ENCODE data around the gene MUSTN1. TPM values are rescaled to one million over a fixed set of nuclear protein-coding genes. Genes with fewer than 3 reads are reported as not detected.

Gene MUSTN1
- total and polyA plus RNA-seq, 4 donors, result 0.25 to 12.1 (median 3.9) TPM

- TF ChIP-seq RAD21 (IDR thresholded peaks at IDR 0.05) (no peak), SP1 (IDR thresholded peaks at IDR 0.05) (no peak), RXRA (IDR thresholded peaks at IDR 0.05) (no peak), YY1 (IDR thresholded peaks at IDR 0.05) (no peak), NR2F2 (IDR thresholded peaks at IDR 0.05) (no peak)
- DNase-seq (ENCODE audit: low spot score), result no peak
- Histone ChIP-seq H3K27ac (ENCODE audit: low read depth in 1 of 2, low read length in 2 of 2) (no peak overlapping the region), H3K4me3 (ENCODE audit: low read depth in 1 of 3, low read length in 3 of 3) (no peak overlapping the region), H3K27me3 (ENCODE audit: control insufficient read depth in 4 of 4, insufficient read depth in 4 of 4, low read length in 3 of 4) (no peaks in the 10 kb centered on the region), H3K4me1 (ENCODE audit: control insufficient read depth in 4 of 4, insufficient read depth in 4 of 4, low read length in 3 of 4) (peaks cover 0 to 7% (median 1%) of the 10 kb centered on the region in 4 donors), H3K9me3 (ENCODE audit: control insufficient read depth in 4 of 4, low read length in 3 of 4) (no peaks in the 10 kb centered on the region), H3K9ac (ENCODE audit: low read depth in 1 of 2, low read length in 2 of 2) (no peak overlapping the region), H3K36me3 (ENCODE audit: control insufficient read depth in 4 of 4, insufficient read depth in 3 of 4, low read depth in 1 of 4, low read length in 3 of 4) (peaks cover 0 to 3% (median 1%) of the 10 kb centered on the region in 4 donors)
- 96% methylated on average over 4 of the region's 4 CpGs for WGBS
Observed at GRCh38 chr3:52879581-52879980, 44.8 kb upstream of the MUSTN1 start.

GRCh38 chr3:52879090-52879489 is 44.3 kb upstream of the MUSTN1 start:
- Histone ChIP-seq H3K9ac (ENCODE audit: low read depth in 1 of 2, low read length in 2 of 2) (no peak overlapping the region), H3K27me3 (ENCODE audit: control insufficient read depth in 4 of 4, insufficient read depth in 4 of 4, low read length in 3 of 4) (no peaks in the 10 kb centered on the region), H3K4me1 (ENCODE audit: control insufficient read depth in 4 of 4, insufficient read depth in 4 of 4, low read length in 3 of 4) (peaks cover 0 to 10% (median 1%) of the 10 kb centered on the region in 4 donors), H3K27ac (ENCODE audit: low read depth in 1 of 2, low read length in 2 of 2) (no peak overlapping the region), H3K9me3 (ENCODE audit: control insufficient read depth in 4 of 4, low read length in 3 of 4) (no peaks in the 10 kb centered on the region), H3K36me3 (ENCODE audit: control insufficient read depth in 4 of 4, insufficient read depth in 3 of 4, low read depth in 1 of 4, low read length in 3 of 4) (peaks cover 0 to 3% (median 1%) of the 10 kb centered on the region in 4 donors), H3K4me3 (ENCODE audit: low read depth in 1 of 3, low read length in 3 of 3) (no peak overlapping the region)
- WGBS, result 90% methylated on average over 4 of the region's 4 CpGs
- no peak for DNase-seq (ENCODE audit: low spot score)
- no peak for TF ChIP-seq SP1 (IDR thresholded peaks at IDR 0.05)
- peak; percentile 7 for TF ChIP-seq CTCF (IDR thresholded peaks at IDR 0.05; ENCODE audit: low read depth, low read length, missing input control)
- peak in 1 of 2 donors; percentile 35 for TF ChIP-seq RAD21 (IDR thresholded peaks at IDR 0.05)
- TF ChIP-seq FOXA1 (IDR thresholded peaks at IDR 0.05), result no peak
- TF ChIP-seq YY1 (IDR thresholded peaks at IDR 0.05), result no peak
- no peak for TF ChIP-seq EGR1 (IDR thresholded peaks at IDR 0.05; ENCODE audit: low read depth in 2 of 2)

GRCh38 chr3:52877085-52877484 is 42.3 kb upstream of the MUSTN1 start:
- TF ChIP-seq YY1 (IDR thresholded peaks at IDR 0.05) (no peak), CTCF (IDR thresholded peaks at IDR 0.05; ENCODE audit: low read depth, low read length, missing input control) (no peak), HNF4G (IDR thresholded peaks at IDR 0.05) (no peak), NR2F2 (IDR thresholded peaks at IDR 0.05) (no peak), EGR1 (IDR thresholded peaks at IDR 0.05; ENCODE audit: low read depth in 2 of 2) (no peak), JUND (IDR thresholded peaks at IDR 0.05) (no peak), FOXA2 (IDR thresholded peaks at IDR 0.05) (no peak), GABPA (IDR thresholded peaks at IDR 0.05 in 1 of 2, conservative IDR thresholded peaks at IDR 0.05 in 1 of 2) (no peak), RXRA (IDR thresholded peaks at IDR 0.05) (no peak), SP1 (IDR thresholded peaks at IDR 0.05) (no peak), HNF4A (conservative IDR thresholded peaks at IDR 0.05) (no peak)
- Histone ChIP-seq H3K27me3 (ENCODE audit: control insufficient read depth in 4 of 4, insufficient read depth in 4 of 4, low read length in 3 of 4) (no peaks in the 10 kb centered on the region), H3K36me3 (ENCODE audit: control insufficient read depth in 4 of 4, insufficient read depth in 3 of 4, low read depth in 1 of 4, low read length in 3 of 4) (peaks cover 0 to 3% (median 1%) of the 10 kb centered on the region in 4 donors), H3K4me1 (ENCODE audit: control insufficient read depth in 4 of 4, insufficient read depth in 4 of 4, low read length in 3 of 4) (peaks cover 0 to 8% (median 1%) of the 10 kb centered on the region in 4 donors), H3K27ac (ENCODE audit: low read depth in 1 of 2, low read length in 2 of 2) (no peak overlapping the region), H3K9ac (ENCODE audit: low read depth in 1 of 2, low read length in 2 of 2) (no peak overlapping the region), H3K4me3 (ENCODE audit: low read depth in 1 of 3, low read length in 3 of 3) (no peak overlapping the region), H3K9me3 (ENCODE audit: control insufficient read depth in 4 of 4, low read length in 3 of 4) (no peaks in the 10 kb centered on the region)
- 95% methylated on average over 3 of the region's 3 CpGs for WGBS
- no peak for DNase-seq (ENCODE audit: low spot score)

All from liver (tissue), 9 donors.